HL-60 (cell line): ENCODE results near the gene IZUMO4.

Source experiments
- CTCF ChIP-seq: IDR thresholded peaks from one replicate; pipeline ENCODE4 v1.5.1; 2011; ENCODE audit warnings: low read length, control low read depth, inconsistent platforms; ENCODE audit not compliant: insufficient read depth
- GABPA ChIP-seq: IDR thresholded peaks from 2 replicates; pipeline ENCODE4 v1.6.1; 2012; ENCODE audit warnings: low read depth
- POLR2AphosphoS5 ChIP-seq: IDR thresholded peaks from 2 replicates; pipeline ENCODE4 v1.6.1; 2012; ENCODE audit warnings: low read depth
- REST ChIP-seq: IDR thresholded peaks from 2 replicates; pipeline ENCODE4 v1.6.1; 2012; ENCODE audit warnings: low read depth; ENCODE audit not compliant: insufficient replicate concordance

- no peak for TF ChIP-seq CTCF
- peak; percentile 12; the same call in 1 of the 2 replicates for TF ChIP-seq POLR2AphosphoS5
- TF ChIP-seq REST, result peak; percentile 95
- no peak for TF ChIP-seq GABPA
Measured at GRCh38 chr19:2123682-2124387, 27.1 kb downstream of the IZUMO4 start.
